Stimulated activated CD8-positive, alpha-beta memory T cell treated with anti-CD3 and anti-CD28 coated beads, Interleukin-7, amount 100 ng/mL, for 48 hours (primary cell): ENCODE data around the gene MILR1.
"Not testable (repeated sequence)": the region's sequence is repeated elsewhere in the genome, so short reads cannot be mapped to it uniquely, and the experiment has no call there.

Experiments used
- DNase-seq, 2 donors: peaks; one replicate each; pipeline ENCODE4 v3.0.0-alpha.2; 2020; ENCODE audit warnings: low read depth in 1 of 2; ENCODE audit errors: extremely low read depth in 1 of 2

Gene MILR1

GRCh38 chr17:64448665-64449512 is at the start of gene MILR1:
MILR1 (plus strand) TSS chr17:64449115; CDS start chr17:64449169, 54 bp downstream.
- no peak for DNase-seq

- DNase-seq, result no peak
These were observed 49.2 kb upstream of the MILR1 start for GRCh38 chr17:64399767-64400156.

GRCh38 chr17:64400642-64401041 is 48.3 kb upstream of the MILR1 start:
- DNase-seq, result no peak

GRCh38 chr17:64401244-64401860 is 47.6 kb upstream of the MILR1 start:
- DNase-seq, result no peak

GRCh38 chr17:64401941-64402340 is 47.0 kb upstream of the MILR1 start:
- no peak for DNase-seq

GRCh38 chr17:64402469-64402868 is 46.4 kb upstream of the MILR1 start:
- no peak for DNase-seq

- DNase-seq, result no peak
These were observed 44.9 kb upstream of the MILR1 start for GRCh38 chr17:64403881-64404460.

GRCh38 chr17:64406321-64407200 is 42.4 kb upstream of the MILR1 start:
- DNase-seq, result no peak

- no peak for DNase-seq
These were observed 38.0 kb upstream of the MILR1 start for GRCh38 chr17:64410750-64411490.

GRCh38 chr17:64411999-64412771 is 36.7 kb upstream of the MILR1 start:
- no peak for DNase-seq

- DNase-seq, result no peak
These were observed 36.0 kb upstream of the MILR1 start for GRCh38 chr17:64412944-64413381.

- no peak for DNase-seq
These were observed 35.4 kb upstream of the MILR1 start for GRCh38 chr17:64413513-64413912.

- no peak for DNase-seq
These were observed 30.2 kb upstream of the MILR1 start for GRCh38 chr17:64418506-64419339.

GRCh38 chr17:64420143-64420670 is 28.7 kb upstream of the MILR1 start:
- DNase-seq, result no peak

- DNase-seq, result not testable (repeated sequence)
These were observed 26.8 kb upstream of the MILR1 start for GRCh38 chr17:64422121-64422520.

- DNase-seq, result no peak
These were observed 25.0 kb upstream of the MILR1 start for GRCh38 chr17:64423881-64424280.

- no peak for DNase-seq
These were observed 24.5 kb upstream of the MILR1 start for GRCh38 chr17:64424324-64424849.

GRCh38 chr17:64425191-64425590 is 23.7 kb upstream of the MILR1 start:
- no peak for DNase-seq
